ENCODE results near the gene MS4A8.
"Not testable (repeated sequence)": the region's sequence is repeated elsewhere in the genome, so short reads cannot be mapped to it uniquely, and the experiment has no call there.

MS4A8 gene

GRCh38 chr11:60754887-60755286 is 55.5 kb downstream of the MS4A8 start:
- no peak for TF ChIP-seq GLI4 (tag by site-specific recombination; IDR thresholded peaks at IDR 0.05)
- no peak for TF ChIP-seq ZBTB8A (tag by site-specific recombination; IDR thresholded peaks at IDR 0.05)
- H3K27ac ChIP-seq (ENCODE audit: extremely low read depth, low read depth, low read length), result no peak overlapping the region
- ChIA-PET CTCF (interaction anchor here (0.6 kb wide), 1 partner anchor 43 kb away, joined by 3 read pairs; no protein-coding TSS in a partner anchor), POLR2A (no interaction called here)
- H3K4me1 ChIP-seq (ENCODE audit: control insufficient read depth, insufficient read depth, low read length), result no peaks in the 10 kb centered on the region
- H3K36me3 ChIP-seq (ENCODE audit: control insufficient read depth in 2 of 2, insufficient read depth in 1 of 2, low read length in 2 of 2), result no peaks in the 10 kb centered on the region
- H3K9me3 ChIP-seq (ENCODE audit: control insufficient read depth, insufficient read depth, low read depth, low read length), result no peaks in the 10 kb centered on the region
- no peak overlapping the region for H3K4me3 ChIP-seq (ENCODE audit: low read depth, low read length)

GRCh38 chr11:60756307-60757032 is 57.1 kb downstream of the MS4A8 start, which contains the start of gene MS4A15:
MS4A15 (plus strand) TSS chr11:60756867; CDS start chr11:60763734, 6,867 bp downstream.
- no peaks in the 10 kb centered on the region for H3K9me3 ChIP-seq (ENCODE audit: control insufficient read depth, insufficient read depth, low read depth, low read length)
- no peak within 1 kb of the TSS for H3K4me3 ChIP-seq (ENCODE audit: low read depth, low read length)
- H3K27ac ChIP-seq (ENCODE audit: extremely low read depth, low read depth, low read length), result no peak within 1 kb of the TSS
- ChIA-PET CTCF (interaction anchor here (0.6 to 1.7 kb wide), 8 partner anchors 8 to 1566 kb away, joined by 3 to 8 read pairs (median 4); no protein-coding TSS in a partner anchor), POLR2A (no interaction called here)
- H3K4me1 ChIP-seq (ENCODE audit: control insufficient read depth, insufficient read depth, low read length), result no peaks in the 10 kb centered on the region
- H3K36me3 ChIP-seq (ENCODE audit: control insufficient read depth in 2 of 2, insufficient read depth in 1 of 2, low read length in 2 of 2), result no peaks in the 10 kb centered on the region
- no peak for TF ChIP-seq ZNF302 (tag by site-specific recombination; IDR thresholded peaks at IDR 0.05; ENCODE audit: low read depth)
- no peak for TF ChIP-seq ZNF548 (tag by site-specific recombination; IDR thresholded peaks at IDR 0.05)
- no peak for TF ChIP-seq ZNF423 (tag by site-specific recombination; IDR thresholded peaks at IDR 0.05)
- TF ChIP-seq ZNF211 (tag by site-specific recombination; IDR thresholded peaks at IDR 0.05; ENCODE audit: low read depth), result no peak
- TF ChIP-seq ZNF518A (tag by site-specific recombination; conservative IDR thresholded peaks at IDR 0.05; ENCODE audit: low read depth), result no peak
- TF ChIP-seq ZNF654 (tag by site-specific recombination; IDR thresholded peaks at IDR 0.05; ENCODE audit: low read depth), result peak; percentile 12; the same call in 1 of the 2 replicates
- no peak for TF ChIP-seq ZNF121 (tag by site-specific recombination; IDR thresholded peaks at IDR 0.05)
- no peak for TF ChIP-seq ZFP3 (tag by site-specific recombination; IDR thresholded peaks at IDR 0.05; ENCODE audit: low read depth)

DNA sequence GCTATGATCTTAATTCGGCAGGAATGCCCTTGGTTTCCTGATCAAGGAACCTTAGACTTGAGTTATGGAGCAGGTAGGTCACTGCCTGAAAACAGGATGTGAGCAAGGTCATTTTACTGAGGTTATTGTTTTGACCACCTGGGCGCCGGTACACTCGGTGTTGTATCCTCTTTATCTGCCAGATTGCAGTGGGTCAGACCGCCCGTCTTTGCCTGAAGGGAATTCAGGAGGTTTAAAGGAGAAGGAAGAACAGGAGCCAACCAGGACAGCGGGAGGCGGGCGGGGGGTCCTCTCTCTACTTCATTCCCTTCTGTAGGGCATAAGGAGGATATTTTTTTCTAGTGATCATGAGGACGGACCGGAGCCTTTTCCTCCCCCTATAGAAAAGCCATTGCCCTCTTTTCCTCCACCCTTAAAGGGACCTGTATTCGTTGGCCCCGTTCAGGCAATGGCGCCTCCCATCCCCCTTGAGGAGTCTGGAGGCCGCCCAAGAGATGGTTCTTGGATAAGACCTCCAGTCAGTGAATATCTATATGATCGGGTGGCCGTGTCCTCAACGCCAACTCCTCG is 57.9 kb downstream of the MS4A8 start:
- no peaks in the 10 kb centered on the region for H3K36me3 ChIP-seq (ENCODE audit: control insufficient read depth in 2 of 2, insufficient read depth in 1 of 2, low read length in 2 of 2)
- no peak overlapping the region for H3K27ac ChIP-seq (ENCODE audit: extremely low read depth, low read depth, low read length)
- POLR2A ChIA-PET, result no interaction called here
- TF ChIP-seq ZNF324 (tag by site-specific recombination; IDR thresholded peaks at IDR 0.05), result no peak
- TF ChIP-seq ZNF629 (tag by site-specific recombination; IDR thresholded peaks at IDR 0.05), result no peak
- TF ChIP-seq ZNF571 (tag by site-specific recombination; IDR thresholded peaks at IDR 0.05), result no peak
- TF ChIP-seq ZNF133 (tag by site-specific recombination; IDR thresholded peaks at IDR 0.05), result peak; percentile 70; the same call in 1 of the 2 replicates
- TF ChIP-seq YY2 (tag by site-specific recombination; IDR thresholded peaks at IDR 0.05), result no peak
- TF ChIP-seq ZNF248 (tag by site-specific recombination; IDR thresholded peaks at IDR 0.05), result no peak
- no peak for TF ChIP-seq ZNF184 (tag by site-specific recombination; IDR thresholded peaks at IDR 0.05)
- H3K4me3 ChIP-seq (ENCODE audit: low read depth, low read length), result no peak overlapping the region
- no peaks in the 10 kb centered on the region for H3K4me1 ChIP-seq (ENCODE audit: control insufficient read depth, insufficient read depth, low read length)
- CTCF ChIA-PET, result interaction anchor here (0.6 to 1.7 kb wide), 8 partner anchors 8 to 1567 kb away, joined by 3 to 8 read pairs (median 4); no protein-coding TSS in a partner anchor
- H3K9me3 ChIP-seq (ENCODE audit: control insufficient read depth, insufficient read depth, low read depth, low read length), result no peaks in the 10 kb centered on the region

- POLR2A ChIA-PET; H3K4me3 ChIP-seq (ENCODE audit: low read depth, low read length); H3K9me3 ChIP-seq (ENCODE audit: control insufficient read depth, insufficient read depth, low read depth, low read length); H3K27ac ChIP-seq (ENCODE audit: extremely low read depth, low read depth, low read length); H3K4me1 ChIP-seq (ENCODE audit: control insufficient read depth, insufficient read depth, low read length); H3K36me3 ChIP-seq (ENCODE audit: control insufficient read depth in 2 of 2, insufficient read depth in 1 of 2, low read length in 2 of 2): not testable (repeated sequence)
- CTCF ChIA-PET, result interaction anchor here (1.1 kb wide), 1 partner anchor 57 kb away, joined by 4 read pairs; no protein-coding TSS in a partner anchor
These were observed 59.3 kb downstream of the MS4A8 start for GRCh38 chr11:60758671-60759070.

DNA sequence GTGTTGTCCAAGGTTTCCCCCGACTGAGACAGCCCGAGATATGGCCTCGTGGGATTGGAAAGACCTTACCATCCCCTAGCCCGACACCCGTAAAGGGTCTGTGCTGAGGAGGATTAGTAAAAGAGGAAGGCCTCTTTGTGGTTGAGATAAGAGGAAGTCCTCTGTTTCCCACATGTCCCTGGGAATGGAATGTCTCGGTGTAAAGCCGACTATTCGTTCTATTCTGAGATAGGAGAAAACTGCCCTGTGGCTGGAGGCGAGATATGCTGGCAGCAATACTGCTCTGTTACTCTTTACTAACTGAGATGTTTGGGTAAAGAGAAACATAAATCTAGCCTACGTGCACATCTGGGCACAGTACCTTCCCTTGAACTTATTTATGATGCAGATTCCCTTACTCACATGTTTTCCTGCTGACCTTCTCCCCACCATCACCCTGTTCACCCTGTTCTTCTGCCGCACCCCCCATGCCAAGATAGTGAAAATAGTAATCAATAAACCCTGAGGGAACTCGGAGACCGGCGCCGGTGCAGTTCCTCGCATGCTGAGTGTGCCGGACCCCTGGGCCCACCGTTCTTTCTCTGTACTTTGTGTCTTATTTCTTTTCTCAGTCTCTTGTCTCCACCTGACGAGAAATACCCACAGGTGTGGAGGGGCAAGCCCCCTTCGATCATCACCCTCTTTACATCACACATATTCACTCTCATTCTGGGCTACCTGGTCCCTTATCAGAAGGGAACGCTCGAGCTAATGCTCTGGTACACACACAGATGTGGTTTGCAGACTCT is 60.2 kb downstream of the MS4A8 start:
- H3K36me3 ChIP-seq (ENCODE audit: control insufficient read depth in 2 of 2, insufficient read depth in 1 of 2, low read length in 2 of 2); H3K27ac ChIP-seq (ENCODE audit: extremely low read depth, low read depth, low read length); H3K9me3 ChIP-seq (ENCODE audit: control insufficient read depth, insufficient read depth, low read depth, low read length); H3K4me3 ChIP-seq (ENCODE audit: low read depth, low read length); H3K4me1 ChIP-seq (ENCODE audit: control insufficient read depth, insufficient read depth, low read length); POLR2A ChIA-PET: not testable (repeated sequence)
- CTCF ChIA-PET, result interaction anchor here (0.6 kb wide), 1 partner anchor 516 kb away, joined by 3 read pairs; no protein-coding TSS in a partner anchor

All from HEK293 (cell line).